HL-60/S4 treated with phorbol 12-myristate 13-acetate at 8.2 ng/mL for 4 days and 3 days (cell line): ENCODE results near the gene SEPTIN11.
"Not testable (repeated sequence)": the region's sequence is repeated elsewhere in the genome, so short reads cannot be mapped to it uniquely, and the experiment has no call there.

ENCODE experiments used
- in situ Hi-C: fragments of 300-500 bp; cut with MboI; formaldehyde crosslinking; loops from 2 replicates; pipeline ENCODE4 v1.15.0; 2022; ENCODE audit warnings: low sequenced_read_pairs

Gene SEPTIN11

GRCh38 chr4:76951672-76952010 is 2.1 kb downstream of the SEPTIN11 start:
- in situ Hi-C loops: no loop called here

- in situ Hi-C loops: no loop called here
Observed at GRCh38 chr4:76952071-76952470, 2.5 kb downstream of the SEPTIN11 start.

- in situ Hi-C loops: no loop called here
Observed at GRCh38 chr4:76952656-76953582, 3.4 kb downstream of the SEPTIN11 start.

DNA sequence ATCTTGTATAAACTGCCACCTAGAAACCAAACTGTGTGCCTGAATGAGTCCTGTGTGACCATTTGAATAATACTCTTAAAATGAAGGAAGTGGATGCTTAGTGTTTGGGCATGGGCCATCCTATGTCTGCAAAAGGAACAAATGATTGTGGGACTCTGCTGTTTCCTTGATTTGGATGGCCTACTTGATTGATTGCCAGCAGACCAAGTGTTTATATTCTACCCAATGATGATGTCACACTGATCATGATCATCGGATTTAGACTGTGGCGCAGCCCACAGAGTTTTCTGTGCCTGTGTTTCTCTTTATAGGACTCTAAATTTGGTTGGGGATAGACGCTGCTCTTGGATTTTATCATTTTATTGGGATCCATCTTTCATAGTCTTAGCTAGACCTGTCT is 4.4 kb downstream of the SEPTIN11 start:
- in situ Hi-C loops: no loop called here

DNA sequence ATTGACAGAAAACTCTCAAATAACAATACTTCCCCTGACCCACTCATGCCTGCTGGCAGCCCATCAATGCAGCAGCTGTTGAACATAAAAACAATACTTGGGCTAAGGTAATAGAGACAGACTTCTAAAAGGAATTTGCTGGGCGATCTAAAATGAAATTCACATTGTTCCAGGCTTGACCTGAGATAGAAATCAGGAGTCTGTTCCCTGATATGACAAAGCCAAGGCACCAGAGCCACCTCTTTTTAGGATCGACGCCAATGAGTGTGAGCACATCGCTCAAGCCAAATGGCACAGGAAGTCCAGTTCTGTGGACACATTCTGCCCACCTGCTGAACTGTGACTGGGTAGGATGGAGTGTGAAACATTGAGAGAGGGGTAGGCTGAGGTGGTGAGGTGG is 4.9 kb downstream of the SEPTIN11 start:
- in situ Hi-C loops: no loop called here

- in situ Hi-C loops: no loop called here
Observed at GRCh38 chr4:76955182-76955581, 5.6 kb downstream of the SEPTIN11 start.

- in situ Hi-C loops: no loop called here
Observed at GRCh38 chr4:76957004-76957738, 7.6 kb downstream of the SEPTIN11 start.

GRCh38 chr4:76958891-76959290 is 9.3 kb downstream of the SEPTIN11 start:
- in situ Hi-C loops: no loop called here

- in situ Hi-C loops: no loop called here
Observed at GRCh38 chr4:76960014-76960413, 10.5 kb downstream of the SEPTIN11 start.

DNA sequence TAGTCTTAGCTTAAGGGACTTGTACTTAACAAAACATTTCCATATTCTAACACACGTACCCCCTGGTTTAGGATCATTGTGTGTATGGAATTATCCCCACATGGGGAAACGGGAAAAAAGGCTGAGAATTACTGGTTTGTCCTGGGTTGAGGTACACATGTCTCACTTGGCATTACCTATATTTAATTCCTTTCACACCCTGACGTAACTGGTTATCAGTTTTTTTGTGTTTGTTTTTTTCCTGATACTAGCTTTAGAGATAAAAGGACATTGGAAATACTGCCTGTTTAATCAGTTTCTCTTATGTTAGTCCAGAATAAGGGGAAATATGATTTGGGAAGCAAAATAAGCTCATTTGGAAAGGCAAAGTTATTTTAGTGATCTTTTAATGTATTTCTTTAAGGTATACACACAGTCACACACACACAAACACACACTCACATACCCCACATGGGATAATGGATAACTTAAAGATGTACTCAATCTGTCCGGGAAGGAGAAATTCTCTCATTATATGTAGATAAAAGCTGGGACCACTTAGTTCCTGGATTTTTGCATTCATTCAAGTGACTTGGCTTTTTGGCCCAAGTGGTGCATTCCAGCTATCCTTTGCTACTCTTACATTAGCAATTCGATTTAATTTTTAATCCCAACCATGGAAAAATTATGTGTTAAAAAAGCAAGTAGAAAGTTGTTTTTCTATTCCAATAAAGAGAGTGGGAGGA is 13.0 kb downstream of the SEPTIN11 start:
- in situ Hi-C loops: no loop called here

- in situ Hi-C loops: no loop called here
Observed at GRCh38 chr4:76963131-76963750, 13.7 kb downstream of the SEPTIN11 start.

DNA sequence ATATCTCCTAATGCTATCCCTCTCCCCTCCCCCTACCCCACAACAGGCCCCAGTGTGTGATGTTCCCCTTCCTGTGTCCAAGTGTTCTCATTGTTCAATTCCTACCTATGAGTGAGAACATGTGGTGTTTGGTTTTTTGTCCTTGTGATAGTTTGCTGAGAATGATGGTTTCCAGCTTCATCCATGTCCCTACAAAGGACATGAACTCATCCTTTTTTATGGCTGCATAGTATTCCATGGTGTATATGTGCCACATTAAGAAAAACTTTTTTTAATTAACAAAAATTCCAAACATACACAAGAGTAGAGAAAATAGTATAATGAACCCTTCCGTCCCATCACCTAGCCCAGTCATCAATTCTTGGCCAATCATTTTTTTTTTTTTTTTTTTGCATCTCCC is 14.4 kb downstream of the SEPTIN11 start:
- in situ Hi-C loops: not testable (repeated sequence)

- in situ Hi-C loops: no loop called here
Observed at GRCh38 chr4:76964769-76965168, 15.2 kb downstream of the SEPTIN11 start.

DNA sequence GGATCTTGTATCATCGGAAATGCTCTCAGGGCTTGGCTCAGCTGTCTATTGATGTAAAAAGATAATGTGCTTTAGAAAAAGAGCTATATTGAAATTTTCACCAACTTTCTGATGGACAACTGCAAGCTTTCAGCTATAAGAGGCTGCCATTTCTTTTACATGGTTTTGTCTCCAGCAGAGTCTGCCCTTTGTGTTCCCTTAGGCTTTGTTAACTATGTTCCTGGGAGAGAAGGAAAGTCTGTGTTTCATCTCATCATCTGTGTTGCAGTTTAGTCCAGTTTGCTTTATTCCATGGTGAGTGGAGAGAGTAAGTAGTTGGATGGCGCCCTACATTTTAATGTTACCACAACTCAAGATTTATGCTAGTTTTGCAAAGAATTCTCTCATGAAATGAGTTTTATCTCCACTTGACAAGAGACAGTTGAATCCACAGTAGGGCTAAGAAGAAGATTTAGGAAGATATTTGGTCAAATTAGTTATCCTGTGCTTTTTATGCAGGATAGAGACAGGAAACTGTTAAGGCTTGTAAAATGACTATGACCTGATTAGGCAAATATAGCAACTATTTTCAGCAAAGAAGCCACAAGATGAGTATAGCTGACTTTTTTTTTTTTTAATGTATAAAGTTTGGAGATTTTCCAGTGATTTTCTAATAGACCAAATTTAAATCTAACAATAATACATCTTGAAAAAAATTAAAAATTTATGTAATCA is 16.5 kb downstream of the SEPTIN11 start:
- in situ Hi-C loops: no loop called here

- in situ Hi-C loops: no loop called here
Observed at GRCh38 chr4:76968937-76969336, 19.4 kb downstream of the SEPTIN11 start.

- in situ Hi-C loops: no loop called here
Observed at GRCh38 chr4:76969495-76969894, 19.9 kb downstream of the SEPTIN11 start.

- in situ Hi-C loops: no loop called here
Observed at GRCh38 chr4:76969941-76970529, 20.5 kb downstream of the SEPTIN11 start.

- in situ Hi-C loops: no loop called here
Observed at GRCh38 chr4:76972306-76972705, 22.8 kb downstream of the SEPTIN11 start.

DNA sequence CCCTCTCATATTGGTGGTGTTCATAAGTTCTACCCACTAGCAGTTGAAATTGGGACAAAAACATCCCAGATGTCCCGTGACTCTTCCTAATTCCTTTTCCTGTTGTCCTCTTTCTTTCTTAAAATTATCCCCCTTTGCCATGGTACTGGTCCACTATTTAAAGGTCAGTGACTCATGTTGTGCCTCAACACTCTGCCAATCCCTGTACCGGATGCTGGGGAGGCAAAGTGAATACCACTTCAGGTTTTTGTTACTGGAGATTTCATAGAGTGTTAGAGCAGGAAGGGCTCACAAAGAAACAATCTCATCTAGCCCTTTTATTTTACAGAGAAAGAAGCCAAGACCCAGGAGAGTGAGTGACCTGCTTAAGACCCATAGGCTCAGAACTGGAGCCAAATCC is 24.6 kb downstream of the SEPTIN11 start:
- in situ Hi-C loops: no loop called here

GRCh38 chr4:76977113-76977512 is 27.6 kb downstream of the SEPTIN11 start:
- in situ Hi-C loops: no loop called here
